ENCODE results near the gene PLD6. TPM values are rescaled to one million over a fixed set of nuclear protein-coding genes. Genes with fewer than 3 reads are reported as not detected.

PLD6 gene, protein sequence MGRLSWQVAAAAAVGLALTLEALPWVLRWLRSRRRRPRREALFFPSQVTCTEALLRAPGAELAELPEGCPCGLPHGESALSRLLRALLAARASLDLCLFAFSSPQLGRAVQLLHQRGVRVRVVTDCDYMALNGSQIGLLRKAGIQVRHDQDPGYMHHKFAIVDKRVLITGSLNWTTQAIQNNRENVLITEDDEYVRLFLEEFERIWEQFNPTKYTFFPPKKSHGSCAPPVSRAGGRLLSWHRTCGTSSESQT
- total RNA-seq (2022; extraction: Qiagen RNA extraction): 5.5 to 7.8 TPM (median 6.5 TPM) in 5 replicates

DNA sequence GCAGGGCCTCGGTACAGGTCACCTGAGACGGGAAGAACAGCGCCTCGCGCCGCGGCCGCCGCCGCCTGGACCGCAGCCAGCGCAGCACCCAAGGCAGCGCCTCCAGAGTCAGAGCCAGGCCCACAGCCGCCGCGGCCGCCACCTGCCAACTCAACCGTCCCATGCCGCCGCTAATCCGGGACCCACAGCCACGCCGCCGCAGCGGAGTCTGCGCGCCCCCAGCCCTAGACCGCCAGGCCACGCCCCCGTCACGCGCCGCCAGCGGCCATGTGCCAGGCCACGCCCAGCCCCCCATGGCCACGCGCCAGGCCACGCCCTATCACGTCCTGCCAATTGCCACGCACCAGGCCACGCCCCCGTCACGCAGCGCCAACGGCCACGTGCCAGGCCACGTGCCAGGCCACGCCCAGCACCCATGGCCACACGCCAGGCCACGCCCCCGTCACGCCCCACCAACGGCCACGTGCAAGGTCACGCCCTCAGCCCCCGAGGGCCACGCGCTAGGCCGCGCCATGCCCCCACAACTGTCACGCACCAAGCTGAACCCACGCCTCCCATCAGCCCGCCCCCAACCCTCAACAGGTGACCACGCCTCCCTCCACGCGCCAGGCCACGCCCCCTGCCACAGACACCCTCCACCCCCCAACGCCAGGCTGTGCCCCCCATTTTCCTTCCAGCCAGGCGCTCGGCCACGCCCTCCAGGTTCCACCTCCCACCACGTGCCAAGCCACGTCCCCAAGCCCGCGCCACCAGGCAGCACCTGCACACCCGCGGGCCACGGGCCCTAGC, at the start of gene PLD6:
PLD6 (minus strand) TSS at position 210 of the 789 bp plus-strand sequence; CDS start at position 163, 47 bp downstream.

DNA sequence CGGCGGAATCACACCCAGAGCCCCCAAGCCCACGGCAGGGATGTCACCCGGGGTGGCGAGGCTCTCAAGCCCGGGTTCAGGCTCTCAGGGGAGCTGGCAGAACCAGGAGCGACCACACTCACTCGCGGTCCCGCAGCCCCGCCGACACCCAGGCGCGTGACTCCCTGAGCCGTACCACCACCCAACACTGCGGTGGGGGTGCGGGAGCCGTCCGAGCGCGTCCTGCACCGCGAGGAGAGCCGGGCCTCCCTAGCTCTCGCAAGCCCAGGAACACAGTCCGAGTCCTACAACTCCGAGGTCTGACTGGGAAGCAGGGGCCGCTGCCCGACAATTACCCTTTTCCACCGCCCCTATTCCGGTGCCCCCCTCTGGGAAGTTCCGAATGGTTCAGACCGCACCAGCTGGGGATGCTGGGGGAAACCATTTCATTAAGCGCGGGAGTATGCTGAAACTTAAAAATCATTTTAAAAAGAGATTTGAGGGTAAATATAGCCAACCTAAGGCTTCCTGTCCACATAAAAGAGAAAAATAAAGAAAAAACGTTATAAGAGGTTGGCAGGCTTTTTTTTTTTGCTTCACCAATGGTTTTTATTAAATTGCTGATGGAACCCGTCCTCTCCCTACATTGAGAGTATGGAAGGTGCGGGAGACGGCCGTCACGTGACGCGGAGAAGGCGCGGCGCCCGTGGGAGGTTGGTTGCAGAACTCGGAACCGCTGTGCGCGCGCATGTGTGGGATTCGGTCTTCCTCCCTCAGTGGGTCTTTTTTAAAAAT, 31.1 kb upstream of the PLD6 start, which contains the start of gene FLCN:
FLCN (minus strand) TSS at position 143 of the 774 bp plus-strand sequence. CDS start 9,031 bp downstream, outside the sequence.

Other genes starting within 250 kb of the PLD6 start
- gene TNFRSF13B, start 234.2 kb downstream of the PLD6 start, total RNA-seq (2022; extraction: Qiagen RNA extraction): not detected in 5 replicates
- gene MPRIP, start 163.9 kb downstream of the PLD6 start, total RNA-seq (2022; extraction: Qiagen RNA extraction): 262 to 374 TPM (median 325 TPM) in 5 replicates
- 30.0 to 37.4 TPM (median 32.9 TPM) in 5 replicates for gene FLCN, start 30.8 kb upstream of the PLD6 start, total RNA-seq (2022; extraction: Qiagen RNA extraction)
- gene COPS3, start 74.9 kb upstream of the PLD6 start, total RNA-seq (2022; extraction: Qiagen RNA extraction): 136 to 160 TPM (median 146 TPM) in 5 replicates
- 8.2 to 12.1 TPM (median 10.5 TPM) in 5 replicates for gene NT5M, start 97.0 kb upstream of the PLD6 start, total RNA-seq (2022; extraction: Qiagen RNA extraction)

Data from A549 treated with Hydrocortisone at 1 μM for 4 hours (cell line).